GM12878 (cell line): ENCODE measurements around the gene FILIP1L. TPM values are rescaled to one million over a fixed set of nuclear protein-coding genes. Genes with fewer than 3 reads are reported as not detected.
A peak's percentile ranks its signal among the peaks of the same experiment; 100 is the strongest.

Experiments used
- BACH1 ChIP-seq: fragments of 450-650 bp; IDR thresholded peaks from 2 replicates; pipeline ENCODE4 v1.6.1; 2017; ENCODE audit warnings: mild to moderate bottlenecking, borderline replicate concordance
- BHLHE40 ChIP-seq, 2 experiments: fragments of 450-650 bp in 1 of 2; IDR thresholded peaks; 2 replicates each; pipeline ENCODE4 v1.6.1; 2011 to 2017; ENCODE audit warnings: low read depth in 2 of 2, borderline replicate concordance in 1 of 2, improper control_type of control experiment in 1 of 2, low read length in 1 of 2, mild to moderate bottlenecking in 1 of 2
- BMI1 ChIP-seq: fragments of 450-650 bp; IDR thresholded peaks from 2 replicates; pipeline ENCODE4 v1.6.1; 2016; ENCODE audit warnings: mild to moderate bottlenecking, moderate library complexity, borderline replicate concordance
- CBFB ChIP-seq: IDR thresholded peaks from 2 replicates; pipeline ENCODE4 v1.6.1; 2016; ENCODE audit warnings: antibody characterized with exemption, low read depth
- CREB1 ChIP-seq: IDR thresholded peaks from 2 replicates; pipeline ENCODE4 v1.6.1; 2012; ENCODE audit warnings: low read depth, mild to moderate bottlenecking, inconsistent platforms
- EP300 ChIP-seq, 2 experiments: fragments of 150-350 bp in 1 of 2; IDR thresholded peaks; 2 replicates each; pipeline ENCODE4 v1.6.1; 2011 to 2012; ENCODE audit warnings: low read depth in 2 of 2, low read length in 2 of 2, borderline replicate concordance in 1 of 2, improper control_type of control experiment in 1 of 2, inconsistent platforms in 1 of 2; ENCODE audit not compliant: control insufficient read depth in 1 of 2
- FOXM1 ChIP-seq: IDR thresholded peaks from 2 replicates; pipeline ENCODE4 v1.6.1; 2012; ENCODE audit warnings: low read depth, mild to moderate bottlenecking, inconsistent platforms, low read length, moderate library complexity
- GABPA ChIP-seq: IDR thresholded peaks from 2 replicates; pipeline ENCODE4 v1.6.1; 2014; ENCODE audit warnings: antibody characterized with exemption, low read depth, mild to moderate bottlenecking, inconsistent platforms
- IRF5 ChIP-seq: fragments of 450-650 bp; IDR thresholded peaks from 2 replicates; pipeline ENCODE4 v1.6.1; 2017; ENCODE audit warnings: borderline replicate concordance
- JUND ChIP-seq: IDR thresholded peaks from 2 replicates; pipeline ENCODE4 v1.6.1; 2012; ENCODE audit warnings: low read depth, mild to moderate bottlenecking, low read length, improper control_type of control experiment, moderate library complexity
- MLLT1 ChIP-seq: fragments of 450-650 bp; IDR thresholded peaks from 2 replicates; pipeline ENCODE4 v1.6.1; 2016; ENCODE audit warnings: mild to moderate bottlenecking
- MTA2 ChIP-seq: fragments of 450-650 bp; IDR thresholded peaks from 2 replicates; pipeline ENCODE4 v1.6.1; 2016; ENCODE audit warnings: low read depth, mild to moderate bottlenecking, moderate library complexity
- MTA3 ChIP-seq: IDR thresholded peaks from 2 replicates; pipeline ENCODE4 v1.6.1; 2012; ENCODE audit warnings: low read length, inconsistent platforms, borderline replicate concordance
- NFIC ChIP-seq: IDR thresholded peaks from 2 replicates; pipeline ENCODE4 v1.6.1; 2012; ENCODE audit warnings: low read depth, mild to moderate bottlenecking, inconsistent platforms, low read length, moderate library complexity
- NFYA ChIP-seq: IDR thresholded peaks from 2 replicates; pipeline ENCODE4 v1.6.1; 2011; ENCODE audit warnings: low read depth, mild to moderate bottlenecking, low read length, improper control_type of control experiment, borderline replicate concordance
- PAX5 ChIP-seq: IDR thresholded peaks from 2 replicates; pipeline ENCODE4 v1.6.1; 2011; ENCODE audit warnings: low read depth, low read length, borderline replicate concordance
- PBX3 ChIP-seq: IDR thresholded peaks from 2 replicates; pipeline ENCODE4 v1.6.1; 2011; ENCODE audit warnings: mild to moderate bottlenecking, low read depth, low read length, moderate library complexity; ENCODE audit not compliant: insufficient replicate concordance
- POU2F2 ChIP-seq: IDR thresholded peaks from 3 replicates; pipeline ENCODE4 v1.6.1; 2011; ENCODE audit warnings: low read depth, mild to moderate bottlenecking, low read length, borderline replicate concordance
- RBBP5 ChIP-seq: fragments of 200-600 bp; sonication (generic); conservative IDR thresholded peaks from 2 replicates; pipeline ENCODE4 v1.6.1; 2016
- RELA ChIP-seq: fragments of 450-650 bp; IDR thresholded peaks from 2 replicates; pipeline ENCODE4 v1.8.0; 2014; ENCODE audit warnings: borderline replicate concordance; ENCODE audit not compliant: partially characterized antibody
- SIX5 ChIP-seq: IDR thresholded peaks from 2 replicates; pipeline ENCODE4 v1.6.1; 2011; ENCODE audit warnings: mild to moderate bottlenecking, low read depth, low read length, moderate library complexity; ENCODE audit not compliant: severe bottlenecking
- SP1 ChIP-seq: IDR thresholded peaks from one replicate; pipeline ENCODE4 v1.6.1; 2011; ENCODE audit warnings: low read depth, low read length
- SREBF1 ChIP-seq: IDR thresholded peaks from 2 replicates; pipeline ENCODE4 v1.6.1; 2012; ENCODE audit warnings: mild to moderate bottlenecking, low read length
- TARDBP ChIP-seq: IDR thresholded peaks from 2 replicates; pipeline ENCODE4 v1.6.1; 2016; ENCODE audit warnings: borderline replicate concordance
- TCF12 ChIP-seq: IDR thresholded peaks from 2 replicates; pipeline ENCODE4 v1.6.1; 2011; ENCODE audit warnings: low read depth, mild to moderate bottlenecking, low read length
- WRNIP1 ChIP-seq: IDR thresholded peaks from 2 replicates; pipeline ENCODE4 v1.6.1; 2011; ENCODE audit warnings: low read depth, low read length, improper control_type of control experiment, borderline replicate concordance
- ZBED1 ChIP-seq: IDR thresholded peaks from 2 replicates; pipeline ENCODE4 v1.6.1; 2016; ENCODE audit warnings: borderline replicate concordance
- ZNF622 ChIP-seq: fragments of 450-650 bp; IDR thresholded peaks from 2 replicates; pipeline ENCODE4 v1.6.1; 2017; ENCODE audit warnings: mild to moderate bottlenecking, inconsistent platforms
- ZZZ3 ChIP-seq: IDR thresholded peaks from 2 replicates; pipeline ENCODE4 v1.6.1; 2011; ENCODE audit warnings: low read depth; ENCODE audit not compliant: control insufficient read depth, insufficient read length
- polyA plus RNA-seq, 11 experiments: library from polyadenylated mRNA; depleted of rRNA in 4 of 11; unstranded in 6 of 11; stranded (reverse) in 5 of 11; fragments of >200 nt; fragmentation: Nextera tagmentation in 4 of 11; fragmentation: Illumina TruSeq in 1 of 11; extraction: Ambion mirVana in 4 of 11; extraction: Trizol in 1 of 11; gene quantifications; 1 replicate in 1 of 11; 2 replicates in 10 of 11; pipeline versions ENCODE4 v1.2.1 to v1.2.3, GENCODE V29; 2011 to 2016; ENCODE audit warnings: inconsistent platforms in 2 of 11, missing spikeins in 2 of 11, low read depth in 1 of 11
- total RNA-seq, 4 experiments: library from RNA; depleted of rRNA in 3 of 4; stranded (reverse); fragments of >200 nt in 3 of 4; fragmentation: Illumina TruSeq in 1 of 4; extraction: Trizol in 1 of 4; gene quantifications; 2 replicates each; pipeline versions ENCODE4 v1.2.1 to v1.2.3, GENCODE V29; 2013 to 2021

FILIP1L gene
- total and polyA plus RNA-seq, 10 of the 15 experiments (the other 5 are each of a cell fraction or from before 2014, with no cell fraction given): 0.24 to 6.1 (median 3.5) TPM

- TF ChIP-seq WRNIP1: no peak
- peak; percentile 27; the same call in 1 of the 2 replicates for TF ChIP-seq CBFB
- peak; percentile 41 to 73 for TF ChIP-seq EP300 (IDR thresholded peaks at IDR 0.05; ENCODE audit: borderline replicate concordance in 1 of 2, control insufficient read depth in 1 of 2, low read depth in 2 of 2, low read length in 2 of 2)
- TF ChIP-seq ZNF622: no peak
- TF ChIP-seq BACH1: no peak
- peak; percentile 95 for TF ChIP-seq POU2F2
- peak; percentile 74 for TF ChIP-seq PBX3
- TF ChIP-seq PAX5: peak; percentile 82; the same call in 1 of the 2 replicates
- 0 out of 2 replicates have a peak, but pooled peaks have one; percentile 56 for TF ChIP-seq MTA3
- TF ChIP-seq SREBF1: 0 out of 2 replicates have a peak, but pooled peaks have one; percentile 21
- peak; percentile 78; the same call in 1 of the 2 replicates for TF ChIP-seq FOXM1
- TF ChIP-seq IRF5: no peak
- 0 out of 2 replicates have a peak, but pooled peaks have one; percentile 25 for TF ChIP-seq BMI1
- peak; percentile 77 for TF ChIP-seq MTA2
- TF ChIP-seq NFIC: peak; percentile 94
- TF ChIP-seq ZZZ3: no peak
- TF ChIP-seq RBBP5: no peak
- TF ChIP-seq NFYA: no peak
- TF ChIP-seq GABPA: peak; percentile 47; the same call in 1 of the 2 replicates
- TF ChIP-seq CREB1: no peak
- TF ChIP-seq MLLT1: peak; percentile 57; the same call in 1 of the 2 replicates
- no peak for TF ChIP-seq SIX5
- TF ChIP-seq TARDBP: no peak
- no peak for TF ChIP-seq SP1
- no peak for TF ChIP-seq RELA
- TF ChIP-seq TCF12: peak; percentile 68
- TF ChIP-seq JUND: 0 out of 2 replicates have a peak, but pooled peaks have one; percentile 43
- TF ChIP-seq BHLHE40 (IDR thresholded peaks at IDR 0.05; ENCODE audit: borderline replicate concordance in 1 of 2, low read depth in 2 of 2, low read length in 1 of 2): 0 out of 4 replicates have a peak, but pooled peaks of 1 of the 2 experiments have one; percentile 11
- TF ChIP-seq ZBED1: peak; percentile 72; the same call in 1 of the 2 replicates
Observed at GRCh38 chr3:100047455-100048141, 66.7 kb downstream of the FILIP1L start (continued).
